Esophagus squamous epithelium (tissue), 4 donors: ENCODE data around the gene PIH1D1.

ENCODE experiments used
- CTCF ChIP-seq, 6 experiments: fragments of 450-650 bp in 4 of 6; fragments of 200-600 bp in 2 of 6; sonication (generic) in 2 of 6; IDR thresholded peaks; one replicate each; pipeline ENCODE4 v1.5.1; 2016 to 2019; ENCODE audit warnings: antibody characterized with exemption in 6 of 6, mild to moderate bottlenecking in 4 of 6, moderate library complexity in 4 of 6
- POLR2A ChIP-seq, 4 donors: fragments of 450-650 bp; IDR thresholded peaks; one replicate each; pipeline ENCODE4 v1.6.1; 2017; ENCODE audit warnings: antibody characterized with exemption in 4 of 4, mild to moderate bottlenecking in 4 of 4, moderate library complexity in 3 of 4

- no peak for TF ChIP-seq POLR2A (IDR thresholded peaks at IDR 0.05)
- peak in 1 of 6 experiments; percentile 7 for TF ChIP-seq CTCF (IDR thresholded peaks at IDR 0.05)
These were observed 20.8 kb downstream of the PIH1D1 start for GRCh38 chr19:49430678-49431329.
